ENCODE data around the gene FNDC3B.

DNA sequence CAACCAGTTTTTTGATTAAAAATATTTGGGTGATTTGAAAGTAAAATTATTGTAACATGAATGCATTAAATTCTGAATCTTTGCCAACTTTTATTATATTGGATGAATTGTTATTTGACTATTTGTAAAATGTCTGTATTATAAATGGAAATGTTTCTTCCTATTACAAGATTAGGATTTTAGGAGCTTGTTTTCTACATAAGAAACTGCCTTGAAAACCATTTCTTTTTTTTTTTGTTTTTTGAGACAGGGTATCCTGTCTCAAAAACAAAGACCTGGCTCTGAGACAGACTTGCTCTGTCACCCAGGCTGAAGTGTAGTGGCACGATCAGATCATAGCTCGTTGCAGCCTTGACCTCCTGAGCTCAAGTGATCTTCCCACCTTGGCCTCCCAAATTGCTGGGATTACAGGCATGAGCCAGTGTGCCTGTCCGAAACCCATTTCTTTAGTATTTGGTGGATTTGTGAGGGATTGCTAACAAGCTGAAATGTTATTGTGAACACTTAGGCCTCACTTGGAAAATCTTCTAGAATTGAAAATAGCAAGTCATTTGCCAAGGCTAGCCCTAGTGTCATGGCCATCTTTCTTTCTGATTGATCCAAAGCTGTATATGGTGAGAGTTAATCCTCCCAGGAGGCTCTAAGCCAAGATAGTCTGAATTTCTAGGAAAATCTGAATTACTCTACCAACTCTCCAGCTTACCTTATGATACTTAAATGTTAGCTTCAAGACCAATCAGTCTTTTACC lies 100.3 kb downstream of the FNDC3B start:
- TF ChIP-seq, protein P1, sequence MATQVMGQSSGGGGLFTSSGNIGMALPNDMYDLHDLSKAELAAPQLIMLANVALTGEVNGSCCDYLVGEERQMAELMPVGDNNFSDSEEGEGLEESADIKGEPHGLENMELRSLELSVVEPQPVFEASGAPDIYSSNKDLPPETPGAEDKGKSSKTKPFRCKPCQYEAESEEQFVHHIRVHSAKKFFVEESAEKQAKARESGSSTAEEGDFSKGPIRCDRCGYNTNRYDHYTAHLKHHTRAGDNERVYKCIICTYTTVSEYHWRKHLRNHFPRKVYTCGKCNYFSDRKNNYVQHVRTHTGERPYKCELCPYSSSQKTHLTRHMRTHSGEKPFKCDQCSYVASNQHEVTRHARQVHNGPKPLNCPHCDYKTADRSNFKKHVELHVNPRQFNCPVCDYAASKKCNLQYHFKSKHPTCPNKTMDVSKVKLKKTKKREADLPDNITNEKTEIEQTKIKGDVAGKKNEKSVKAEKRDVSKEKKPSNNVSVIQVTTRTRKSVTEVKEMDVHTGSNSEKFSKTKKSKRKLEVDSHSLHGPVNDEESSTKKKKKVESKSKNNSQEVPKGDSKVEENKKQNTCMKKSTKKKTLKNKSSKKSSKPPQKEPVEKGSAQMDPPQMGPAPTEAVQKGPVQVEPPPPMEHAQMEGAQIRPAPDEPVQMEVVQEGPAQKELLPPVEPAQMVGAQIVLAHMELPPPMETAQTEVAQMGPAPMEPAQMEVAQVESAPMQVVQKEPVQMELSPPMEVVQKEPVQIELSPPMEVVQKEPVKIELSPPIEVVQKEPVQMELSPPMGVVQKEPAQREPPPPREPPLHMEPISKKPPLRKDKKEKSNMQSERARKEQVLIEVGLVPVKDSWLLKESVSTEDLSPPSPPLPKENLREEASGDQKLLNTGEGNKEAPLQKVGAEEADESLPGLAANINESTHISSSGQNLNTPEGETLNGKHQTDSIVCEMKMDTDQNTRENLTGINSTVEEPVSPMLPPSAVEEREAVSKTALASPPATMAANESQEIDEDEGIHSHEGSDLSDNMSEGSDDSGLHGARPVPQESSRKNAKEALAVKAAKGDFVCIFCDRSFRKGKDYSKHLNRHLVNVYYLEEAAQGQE (IDR thresholded peaks at IDR 0.05; ENCODE audit: low read depth) = no peak
- TF ChIP-seq RAD21 (IDR thresholded peaks at IDR 0.05; ENCODE audit: low read depth) = no peak
- no peak for TF ChIP-seq YY1 (IDR thresholded peaks at IDR 0.05; ENCODE audit: low read depth)
- TF ChIP-seq FOXM1 (IDR thresholded peaks at IDR 0.05; ENCODE audit: borderline replicate concordance, low read depth) = no peak
- TF ChIP-seq TAF1 (IDR thresholded peaks at IDR 0.05; ENCODE audit: low read depth) = no peak
- TF ChIP-seq EP300 (IDR thresholded peaks at IDR 0.05; ENCODE audit: borderline replicate concordance) = no peak
- TF ChIP-seq CREB1 (IDR thresholded peaks at IDR 0.05; ENCODE audit: low read depth) = no peak

Data from Ishikawa (cell line).